GM21515 (cell line): ENCODE data around the gene TAF3.

Source experiments
- ATAC-seq: cut with Tn5 transposase; IDR thresholded peaks from one replicate; pipeline ENCODE4 v1.9.1; 2021; ENCODE audit not compliant: unreplicated experiment

Gene TAF3

DNA sequence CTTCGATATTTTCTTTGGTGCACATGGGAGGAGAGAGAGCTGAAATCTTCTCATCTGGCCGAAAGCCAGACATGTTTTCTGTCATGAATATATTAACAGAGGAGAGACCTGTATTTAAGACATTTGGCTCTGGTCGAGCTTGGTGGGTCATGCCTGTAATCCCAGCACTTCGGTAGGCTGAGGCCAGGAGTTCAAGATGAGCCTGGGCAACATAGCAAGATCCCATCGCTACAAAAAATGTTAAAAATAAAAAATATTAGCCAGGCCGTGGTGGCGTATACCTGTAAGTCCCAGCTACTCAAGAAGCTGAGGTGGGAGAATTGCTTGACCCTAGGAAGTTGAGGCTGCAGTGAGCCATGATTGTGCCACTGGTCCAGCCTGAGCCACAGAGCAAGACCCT lies 214.3 kb downstream of the TAF3 start:
- no peak for ATAC-seq

DNA sequence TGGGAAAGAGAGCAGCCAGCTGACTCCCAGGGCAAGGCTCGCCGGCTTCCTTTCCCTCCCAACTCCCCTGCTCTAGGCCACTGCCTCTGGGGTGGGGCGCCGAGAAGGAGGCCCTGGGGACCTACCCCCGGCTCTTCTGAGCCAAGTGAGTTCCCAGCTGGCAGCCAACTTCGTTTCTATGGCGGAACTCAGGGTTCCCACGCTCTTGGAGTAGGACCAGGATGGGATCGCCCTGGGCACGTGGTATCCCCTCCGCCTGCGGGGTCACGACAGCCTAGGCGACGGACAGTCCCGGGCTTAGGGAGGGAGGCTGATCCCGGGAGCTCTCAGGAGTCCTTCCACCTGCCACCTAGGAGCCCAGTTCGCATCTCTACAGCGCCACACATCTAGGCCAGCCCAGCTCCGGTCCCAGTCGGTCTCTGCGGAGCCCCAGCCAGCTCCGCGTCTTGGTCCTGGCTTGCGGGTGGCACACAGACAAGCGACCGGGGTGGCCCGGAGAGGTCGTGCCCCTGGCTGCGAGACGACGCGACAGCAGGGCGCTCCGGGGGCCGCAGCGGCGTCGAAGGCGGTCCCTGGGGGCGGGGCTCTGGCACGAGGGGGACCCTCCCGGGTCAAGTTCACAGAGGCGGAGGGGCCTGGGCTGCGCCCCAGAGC lies 215.6 kb downstream of the TAF3 start:
- ATAC-seq: no peak

DNA sequence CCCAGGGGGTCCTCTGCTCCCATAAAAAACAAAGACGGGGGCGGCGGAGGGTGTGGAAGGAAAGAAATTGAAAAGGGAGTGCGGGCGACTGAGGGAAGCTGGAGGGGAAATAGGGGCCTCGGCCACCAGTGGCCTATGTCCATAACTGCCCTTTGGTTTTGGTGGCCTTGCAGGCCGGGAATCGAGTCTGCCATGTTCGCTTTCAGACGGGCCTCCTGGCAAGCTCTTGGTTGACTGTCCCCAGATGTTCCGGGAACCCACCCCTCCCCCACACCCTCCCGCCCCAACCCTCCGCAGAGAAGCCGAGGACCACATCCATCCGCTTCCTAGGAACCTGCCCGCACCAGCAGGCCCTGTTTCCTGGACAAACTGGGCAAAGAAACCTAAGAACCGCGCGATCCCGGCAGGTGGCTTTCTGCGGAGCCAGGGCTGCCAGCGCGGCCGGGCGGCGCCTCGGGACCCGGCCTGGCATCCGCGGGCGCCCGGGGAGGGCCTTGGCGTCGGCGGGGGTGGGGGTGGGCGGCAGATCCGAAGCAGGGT lies 216.2 kb downstream of the TAF3 start:
- ATAC-seq: no peak

DNA sequence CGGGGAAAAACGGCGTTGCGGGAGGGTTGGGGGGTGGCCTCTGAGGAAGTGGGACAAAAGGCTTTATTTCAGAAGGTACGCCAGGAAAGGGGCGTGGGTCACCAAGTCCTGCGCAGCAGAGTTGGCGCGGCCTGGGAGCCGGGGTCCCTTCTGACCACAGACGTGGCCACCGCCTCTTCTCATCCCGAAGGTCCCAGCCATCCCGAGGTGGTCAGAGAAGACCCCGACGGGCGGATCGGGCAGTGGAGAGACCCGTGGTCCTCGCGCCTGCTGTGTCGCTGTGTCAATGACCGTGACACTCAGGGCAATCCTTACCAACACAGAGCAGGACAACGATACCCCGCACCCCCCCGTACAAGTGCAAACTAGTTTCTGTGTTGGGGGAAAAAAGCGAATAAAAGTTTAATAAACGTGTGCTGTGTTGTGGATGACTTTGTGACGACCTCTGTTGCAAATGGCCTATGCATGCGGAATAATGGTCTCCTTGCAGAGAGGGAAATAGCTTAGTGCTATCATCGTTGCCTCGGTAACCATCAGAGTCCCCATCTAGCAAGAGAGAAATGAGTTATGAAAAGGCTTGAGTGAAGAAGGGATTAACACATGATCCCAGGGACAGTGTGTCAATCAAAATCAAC lies 216.8 kb downstream of the TAF3 start:
- ATAC-seq: no peak

DNA sequence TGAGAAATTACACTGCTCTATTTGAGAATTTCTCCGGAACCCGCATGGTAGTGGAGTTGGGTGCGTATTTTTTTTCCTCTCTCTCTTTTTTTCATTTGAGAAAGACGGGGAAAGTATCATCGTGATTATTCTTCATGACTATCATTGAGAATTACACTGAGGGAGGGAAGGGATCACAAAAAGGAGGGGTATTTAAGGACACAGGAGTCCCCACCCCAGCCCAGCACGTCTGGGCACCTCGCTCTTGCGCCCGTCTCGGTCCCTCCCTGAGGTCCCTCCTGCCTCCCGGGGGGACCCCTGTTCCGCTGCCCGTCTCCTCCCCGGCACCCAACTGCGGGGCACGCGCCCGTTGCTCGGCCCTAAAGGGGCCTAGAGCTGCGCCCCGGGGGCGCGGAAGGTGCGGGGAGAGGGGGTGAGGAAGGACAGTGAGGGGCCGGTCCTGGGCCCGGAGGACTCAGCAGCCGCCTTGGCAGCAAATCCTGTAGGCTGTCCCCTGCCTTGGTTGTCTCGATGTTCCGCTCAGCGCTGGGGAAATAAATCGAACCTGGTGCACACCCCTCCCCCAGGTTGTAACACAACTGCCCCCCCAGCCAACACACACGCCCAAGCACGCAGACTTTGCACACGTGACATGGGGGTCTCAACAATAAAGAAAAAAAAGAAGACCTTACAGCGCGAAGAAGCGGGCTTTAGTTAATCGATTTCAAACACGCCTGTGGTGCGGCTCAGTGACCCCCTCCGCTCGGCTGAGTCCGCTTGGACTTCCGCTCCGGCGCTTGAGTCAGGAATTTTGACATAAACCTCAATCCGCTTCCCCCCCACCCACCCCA lies 217.6 kb downstream of the TAF3 start:
- ATAC-seq: no peak

DNA sequence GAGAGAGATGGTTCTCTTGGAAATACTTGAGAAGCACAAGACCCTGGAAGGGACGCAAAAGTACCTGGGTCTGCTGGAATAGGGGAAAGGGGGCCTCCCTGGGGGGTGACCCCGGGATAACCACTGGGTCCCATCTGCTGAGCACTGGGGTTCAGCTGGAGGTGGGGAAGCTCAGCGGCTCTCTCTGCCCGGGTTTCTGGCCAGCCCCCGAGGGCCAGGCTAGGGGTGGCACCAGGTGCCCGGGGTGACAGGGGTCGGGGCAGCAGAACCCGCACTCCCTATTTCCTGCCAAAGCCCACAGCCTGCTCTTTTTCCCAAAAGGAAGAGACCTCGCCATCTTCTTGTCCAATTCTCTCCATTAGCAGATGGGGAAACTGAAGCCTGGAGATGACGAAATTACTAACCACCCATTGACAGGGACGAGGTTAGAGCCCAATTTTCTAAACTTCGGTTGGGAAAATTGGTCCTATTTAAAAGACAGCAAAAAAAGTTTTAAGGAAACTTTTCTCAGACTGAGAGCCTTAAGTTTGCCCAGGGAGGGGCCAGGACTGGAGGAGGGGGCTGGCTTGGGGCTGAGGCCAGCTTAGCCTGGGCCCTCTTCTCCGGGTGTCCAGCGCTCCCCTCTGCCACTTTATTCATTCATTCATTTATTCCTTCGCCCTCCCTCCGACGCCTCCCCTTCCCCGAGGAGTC lies 218.3 kb downstream of the TAF3 start:
- ATAC-seq: no peak

DNA sequence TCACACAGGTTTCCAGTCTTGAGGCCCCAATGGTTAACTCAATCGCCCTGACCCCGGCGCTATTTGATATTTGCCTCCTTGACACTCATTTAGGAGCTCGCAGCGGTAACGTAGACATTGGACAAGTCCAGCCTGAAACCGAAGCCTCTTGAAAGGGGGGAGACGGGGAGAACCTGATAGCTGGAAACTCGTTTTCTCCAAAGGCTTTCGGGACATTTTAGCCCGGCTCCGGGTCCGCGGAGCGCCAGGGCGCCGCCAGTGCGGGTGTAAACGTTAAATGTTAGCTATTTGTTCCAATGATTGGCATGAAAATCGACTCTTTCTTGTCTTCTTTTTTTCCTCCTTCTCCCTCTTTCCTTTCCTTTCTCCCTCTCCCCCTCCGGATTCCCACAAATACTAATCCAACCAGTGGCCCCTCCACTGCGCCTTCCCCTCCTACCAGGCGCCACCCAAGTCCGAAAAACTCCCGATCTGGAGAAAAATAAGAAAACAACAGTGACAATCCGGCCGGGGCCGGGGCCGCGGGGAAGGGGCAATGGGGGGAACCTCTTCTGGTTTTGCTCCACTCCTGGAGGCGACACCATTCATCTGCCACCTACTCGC lies 219.0 kb downstream of the TAF3 start:
- no peak for ATAC-seq

DNA sequence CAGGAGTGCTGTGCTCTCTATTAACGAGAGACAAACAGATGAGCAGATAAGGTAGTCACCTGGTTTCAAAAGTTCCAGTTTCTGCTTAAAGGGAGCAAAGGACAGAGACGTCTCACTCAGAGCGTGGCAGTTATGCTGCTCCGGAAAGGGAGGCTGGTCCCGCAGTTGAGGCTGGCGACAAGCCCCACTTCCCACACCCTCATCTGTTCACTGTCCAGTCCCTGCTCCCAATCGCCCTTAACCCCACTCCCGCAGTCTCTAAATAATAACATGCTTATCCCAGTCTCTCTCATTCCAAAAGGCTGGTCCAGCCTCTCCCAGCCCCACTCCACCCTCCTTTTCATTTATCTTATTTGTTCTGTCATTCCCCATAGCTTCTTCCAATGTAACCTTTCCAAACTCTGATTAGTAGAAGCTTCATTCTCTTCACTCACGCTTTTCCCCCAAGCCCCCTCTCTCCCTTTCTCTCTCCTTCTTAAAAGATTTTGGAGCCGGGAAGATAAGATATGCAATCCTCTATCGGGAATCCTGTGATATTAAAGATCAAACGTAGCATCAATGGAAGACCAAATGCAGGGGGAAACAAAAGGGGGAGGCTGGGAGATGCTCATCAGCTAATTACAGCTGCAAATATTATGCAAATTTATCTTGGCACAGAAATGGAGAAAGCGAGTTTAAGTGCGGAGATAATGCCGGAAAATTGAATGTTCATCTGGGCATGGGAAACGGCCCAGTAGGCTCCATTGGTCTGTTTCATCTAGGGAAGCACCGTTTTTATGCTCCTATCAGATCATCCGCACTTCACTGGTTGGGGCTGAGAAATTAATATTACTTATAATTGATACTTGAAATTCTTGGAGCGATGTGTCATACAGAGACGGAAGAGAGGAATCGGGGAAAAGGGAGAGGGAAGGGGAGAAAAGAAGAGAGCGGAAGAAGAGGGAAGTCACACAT lies 219.9 kb downstream of the TAF3 start:
- ATAC-seq: no peak

DNA sequence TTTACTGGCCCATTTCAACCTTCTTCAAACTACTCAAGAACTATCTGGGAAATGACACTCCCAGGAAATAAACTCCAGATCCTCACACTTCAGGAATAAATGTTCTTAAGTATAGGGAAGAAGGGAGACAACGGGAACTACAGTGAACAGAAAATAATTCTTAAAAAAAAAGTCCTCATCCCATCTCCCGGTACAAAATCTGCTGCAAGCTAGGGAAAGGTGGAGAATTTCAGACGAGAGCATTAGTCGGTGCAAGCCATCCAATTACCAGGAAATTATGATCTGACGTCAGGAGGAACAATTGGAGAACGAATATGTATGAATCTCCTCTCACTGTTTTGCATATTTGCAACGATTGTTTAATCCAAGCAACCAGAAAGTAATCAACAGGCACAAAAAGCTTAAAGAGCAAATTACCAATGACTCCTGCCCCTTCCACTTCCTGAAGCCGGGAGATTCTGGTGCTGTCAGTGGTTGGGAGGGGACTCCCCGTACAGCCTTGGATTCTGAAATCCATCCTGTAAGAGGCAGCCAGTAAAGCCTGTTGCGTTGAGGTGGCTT lies 221.1 kb downstream of the TAF3 start:
- no peak for ATAC-seq

DNA sequence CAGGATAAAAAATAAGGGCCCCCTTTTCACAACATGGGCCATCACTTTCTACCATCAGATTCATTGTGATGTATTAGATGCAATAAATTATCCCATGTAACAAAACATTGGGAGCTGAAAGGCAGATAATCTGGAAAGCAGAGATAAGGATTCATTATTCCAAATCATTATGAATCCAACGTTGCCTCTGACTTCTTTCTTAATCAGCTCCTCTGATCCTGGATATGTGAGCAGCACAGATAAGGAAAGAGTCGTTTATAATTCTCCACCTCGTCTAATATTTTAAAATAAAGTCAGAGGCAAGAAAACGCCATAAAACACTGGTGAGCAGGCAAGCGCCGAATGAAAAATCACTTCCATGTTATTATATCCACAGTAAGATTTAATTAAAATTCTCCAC lies 222.3 kb downstream of the TAF3 start:
- no peak for ATAC-seq

DNA sequence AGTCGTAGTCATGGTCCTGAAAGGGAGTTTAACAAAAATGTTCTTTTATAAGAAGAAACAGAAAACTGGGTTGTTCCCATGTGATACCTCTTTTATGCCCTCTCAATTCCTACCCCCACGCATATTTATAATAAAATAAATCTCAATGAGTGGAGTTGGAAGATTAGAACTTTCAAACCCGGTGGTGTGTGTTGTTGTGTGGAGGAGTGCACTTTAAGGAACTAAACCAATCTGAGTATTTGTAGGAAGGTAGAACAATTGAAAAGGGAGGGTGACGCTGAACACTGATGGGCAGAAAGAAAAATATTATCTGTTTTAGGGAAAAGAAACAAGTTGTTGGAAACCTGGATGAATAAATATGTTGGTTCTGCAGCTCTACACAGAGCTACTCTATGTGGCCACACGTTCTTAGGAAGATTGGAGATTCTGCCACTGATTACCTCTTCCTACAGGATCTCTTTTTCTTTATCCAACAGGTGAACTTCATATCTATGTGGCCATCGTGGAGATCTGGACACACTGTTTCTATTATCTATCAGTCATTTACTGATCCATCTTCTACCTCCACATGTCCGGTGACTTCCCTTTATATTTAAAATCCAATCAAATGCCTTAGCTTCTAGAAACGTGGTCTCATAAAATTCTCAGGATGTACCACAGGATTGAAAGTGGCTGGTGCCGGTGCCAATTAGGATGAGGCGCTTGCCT lies 223.1 kb downstream of the TAF3 start:
- no peak for ATAC-seq

DNA sequence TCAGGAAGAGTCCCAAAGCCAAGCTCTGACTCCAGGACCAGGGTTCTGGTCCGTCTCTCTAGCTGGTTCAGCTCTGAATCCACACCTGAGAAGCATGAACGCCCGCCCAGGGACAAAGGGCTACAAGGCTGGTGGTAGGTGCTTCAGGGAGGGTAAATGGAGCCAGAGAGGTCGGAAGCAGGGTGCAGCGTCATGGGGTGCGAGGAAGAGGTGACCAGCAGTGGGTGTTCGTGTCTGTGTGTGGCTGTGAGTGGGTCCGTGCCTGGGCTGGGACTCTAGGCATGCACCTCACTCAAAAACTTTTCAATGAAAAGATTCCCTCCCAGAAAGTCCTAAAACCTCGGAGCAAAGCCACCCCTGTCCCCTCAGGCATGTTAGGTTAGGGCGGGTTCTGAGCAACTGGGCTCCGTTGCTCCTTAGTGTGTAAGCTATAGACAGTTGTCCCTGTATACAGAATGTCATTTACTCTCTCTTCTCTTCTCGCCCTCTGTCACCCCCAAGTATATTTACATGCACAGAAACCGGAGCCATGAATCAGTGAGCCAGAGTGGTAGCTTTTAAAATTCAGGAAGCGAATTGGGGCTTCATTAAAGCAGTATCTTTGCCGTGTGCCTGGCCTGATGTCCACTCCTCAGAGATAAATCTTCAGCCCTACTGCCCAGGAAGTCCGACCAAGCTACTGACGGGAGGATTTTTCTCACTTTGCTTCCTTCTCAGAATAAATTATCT lies 223.9 kb downstream of the TAF3 start:
- no peak for ATAC-seq

DNA sequence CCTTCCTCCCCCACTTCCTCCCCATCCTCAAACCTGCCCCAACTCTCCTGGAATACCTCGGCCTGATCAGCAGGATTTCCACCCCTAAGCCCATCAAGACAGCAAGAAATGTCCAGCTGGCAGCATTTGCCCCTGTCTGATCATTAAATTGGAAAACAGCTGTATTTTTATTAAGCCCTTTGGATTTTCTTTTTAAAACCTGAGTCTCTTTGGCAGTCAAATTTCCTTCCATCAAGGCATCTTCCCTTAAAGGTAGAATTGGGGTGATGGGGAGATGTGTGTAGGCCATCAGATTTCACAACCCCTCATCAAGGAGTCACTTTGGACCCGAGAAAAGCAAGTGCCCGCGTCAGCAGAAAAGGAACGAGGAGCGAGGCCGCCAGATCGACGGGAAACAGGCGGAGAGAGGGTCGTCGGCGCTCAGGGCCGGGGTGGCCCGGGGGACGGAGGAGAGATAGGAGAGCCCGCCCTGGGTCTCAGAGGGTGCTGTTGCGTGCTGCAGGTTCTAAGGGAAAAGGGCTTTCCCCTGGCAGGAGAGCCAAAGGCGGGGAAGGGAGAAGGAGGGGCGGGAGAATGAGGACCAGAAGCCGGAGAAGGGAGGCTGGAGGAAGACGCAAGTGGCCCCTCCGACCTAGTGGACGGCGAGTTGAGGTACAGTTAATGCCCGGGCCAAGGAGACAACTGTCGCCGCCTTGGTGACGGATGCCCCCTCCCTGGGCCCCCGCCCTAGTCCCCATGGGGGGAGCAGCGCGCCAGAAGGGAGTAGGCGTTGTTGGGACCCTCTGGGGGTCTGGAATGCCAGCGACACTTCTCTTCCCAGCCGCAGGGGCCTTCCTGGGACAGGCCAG lies 224.6 kb downstream of the TAF3 start:
- no peak for ATAC-seq

DNA sequence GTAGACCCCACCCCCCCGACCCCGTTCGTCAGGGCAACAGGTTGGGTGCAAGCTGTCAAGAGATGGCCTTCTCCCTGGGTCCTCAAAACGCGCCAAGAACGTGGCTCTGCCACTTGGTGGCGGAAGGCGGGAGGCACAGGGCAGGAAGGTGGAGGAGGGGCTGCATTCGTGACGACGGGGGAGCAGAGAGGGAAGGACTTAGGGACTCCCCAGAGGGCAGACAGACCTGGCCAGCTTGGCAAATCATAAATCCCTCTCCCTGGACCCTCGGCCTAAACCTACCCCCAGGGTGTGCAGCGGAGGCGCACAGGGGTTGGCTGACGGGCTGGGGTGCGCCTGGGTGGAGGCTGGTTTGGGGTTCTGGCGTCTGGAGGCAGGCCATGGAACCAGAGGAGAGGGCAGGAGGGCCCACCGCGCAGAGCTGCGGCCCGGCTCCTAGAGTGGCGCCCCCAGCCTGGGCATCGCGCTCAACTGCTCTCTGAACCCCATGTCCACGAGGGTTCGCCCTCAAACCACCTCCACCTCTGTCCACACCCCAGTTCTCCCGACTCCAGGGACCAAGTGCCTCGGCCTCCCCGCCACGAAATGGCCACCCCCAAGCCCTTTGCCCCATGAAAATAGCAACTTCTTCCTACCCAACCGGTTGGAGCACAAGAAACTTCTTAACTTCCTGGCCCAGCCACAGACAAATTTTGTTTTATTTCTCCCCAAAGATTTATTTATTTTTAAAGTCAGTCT lies 225.4 kb downstream of the TAF3 start:
- ATAC-seq: no peak

DNA sequence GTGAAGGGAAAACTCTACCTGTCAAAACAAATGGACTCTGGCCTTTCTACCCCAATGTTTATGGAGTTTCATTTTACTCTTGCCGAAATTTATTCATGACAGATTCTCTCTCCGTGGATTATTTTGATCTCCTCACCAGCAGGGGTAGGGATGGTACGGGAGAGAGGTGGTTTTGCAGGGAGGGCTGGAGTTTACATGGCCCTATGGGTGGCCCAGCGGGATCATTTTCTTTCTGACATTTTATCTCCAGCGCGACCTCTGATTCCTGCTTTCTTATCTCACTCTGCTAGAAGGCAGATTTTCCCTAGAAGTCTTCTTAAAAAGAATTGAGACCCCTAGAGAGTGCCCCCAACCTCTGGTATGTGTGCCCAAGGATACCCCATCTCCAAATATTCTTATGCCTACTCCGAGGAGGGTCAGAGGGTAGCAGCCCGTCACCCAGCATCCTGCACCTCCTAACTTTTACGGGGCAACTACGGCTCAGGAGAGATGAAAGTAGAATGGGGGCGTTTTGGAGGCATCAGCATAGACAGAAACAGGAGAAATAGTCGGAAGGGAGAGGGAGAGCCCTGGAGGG lies 226.1 kb downstream of the TAF3 start:
- ATAC-seq: no peak
